ENCODE results near the gene FAM222A. TPM values are rescaled to one million over a fixed set of nuclear protein-coding genes. Genes with fewer than 3 reads are reported as not detected.

Gene FAM222A
- total RNA-seq, 6 experiments from 2014 or later = 0.34 to 4.3 (median 1.2) TPM

- Histone ChIP-seq H3K36me3 (no peaks in the 10 kb centered on the region), H3K27me3 (no peaks in the 10 kb centered on the region), H3K27ac (peak overlapping the region in 1 of 3 donors; percentile 37), H3K4me1 (peaks cover 0 to 36% (median 16%) of the 10 kb centered on the region in 4 donors), H3K4me3 (no peak overlapping the region), H3K9me3 (no peaks in the 10 kb centered on the region)
- 33% methylated on average over 7 of the region's 10 CpGs for WGBS (ENCODE audit: insufficient coverage, low coverage, low lambda C conversion rate, missing lambda C conversion rate)
- DNase-seq = peak; percentile 58 to 91 (median 85)
- TF ChIP-seq POLR2A (IDR thresholded peaks at IDR 0.05) = no peak
- no peak for TF ChIP-seq CTCF (IDR thresholded peaks at IDR 0.05)
- peak; percentile 68 to 87 (median 85) for ATAC-seq
- intact Hi-C loops (cut with DNase I) = no loop called here
Observed at GRCh38 chr12:109706747-109707469, 6.7 kb upstream of the FAM222A start.

- no peak for DNase-seq
- H3K9me3 ChIP-seq = no peaks in the 10 kb centered on the region
- peak overlapping the region in 1 of 3 donors; percentile 30 for H3K27ac ChIP-seq
- H3K36me3 ChIP-seq = no peaks in the 10 kb centered on the region
- no peaks in the 10 kb centered on the region for H3K27me3 ChIP-seq
- WGBS (ENCODE audit: insufficient coverage, low coverage, low lambda C conversion rate, missing lambda C conversion rate) = 33% methylated on average over 4 of the region's 4 CpGs
- ATAC-seq = peak; percentile 10 to 47 (median 40)
- intact Hi-C loops (cut with DNase I) = no loop called here
- H3K4me3 ChIP-seq = no peak overlapping the region
- TF ChIP-seq POLR2A (IDR thresholded peaks at IDR 0.05) (no peak), CTCF (IDR thresholded peaks at IDR 0.05) (no peak)
- peaks cover 0 to 41% (median 18%) of the 10 kb centered on the region in 4 donors for H3K4me1 ChIP-seq
Observed at GRCh38 chr12:109707470-109707821, 6.2 kb upstream of the FAM222A start.

- H3K36me3 ChIP-seq = no peaks in the 10 kb centered on the region
- H3K27me3 ChIP-seq = no peaks in the 10 kb centered on the region
- H3K27ac ChIP-seq = no peak overlapping the region
- TF ChIP-seq POLR2A (IDR thresholded peaks at IDR 0.05) (no peak), CTCF (IDR thresholded peaks at IDR 0.05) (no peak)
- ATAC-seq = no peak
- 54% methylated on average over 5 of the region's 5 CpGs for WGBS (ENCODE audit: insufficient coverage, low coverage, low lambda C conversion rate, missing lambda C conversion rate)
- H3K4me3 ChIP-seq = no peak overlapping the region
- intact Hi-C loops (cut with DNase I) = no loop called here
- no peak for DNase-seq
- H3K9me3 ChIP-seq = no peaks in the 10 kb centered on the region
- H3K4me1 ChIP-seq = peaks cover 0 to 49% (median 19%) of the 10 kb centered on the region in 4 donors
Observed at GRCh38 chr12:109708939-109709338, 4.7 kb upstream of the FAM222A start.

- Histone ChIP-seq H3K4me1 (peaks cover 0 to 54% (median 19%) of the 10 kb centered on the region in 4 donors), H3K9me3 (no peaks in the 10 kb centered on the region), H3K4me3 (no peak overlapping the region), H3K36me3 (no peaks in the 10 kb centered on the region), H3K27ac (no peak overlapping the region), H3K27me3 (no peaks in the 10 kb centered on the region)
- intact Hi-C loops (cut with DNase I) = no loop called here
- TF ChIP-seq CTCF (IDR thresholded peaks at IDR 0.05) (no peak), POLR2A (IDR thresholded peaks at IDR 0.05) (no peak)
- DNase-seq (no peak), ATAC-seq (no peak)
- WGBS (ENCODE audit: insufficient coverage, low coverage, low lambda C conversion rate, missing lambda C conversion rate) = 80% methylated on average over 9 of the region's 11 CpGs
Observed at GRCh38 chr12:109709401-109709991, 4.1 kb upstream of the FAM222A start.

All from right lobe of liver (tissue), 6 donors.